GM20000 (cell line): ENCODE measurements around the gene DUOX1.

Experiments used
- DNase-seq: peaks from one replicate; pipeline ENCODE4 v3.0.0; 2012; ENCODE audit warnings: low spot score
- TF ChIP-seq, protein P1 (sequence below): IDR thresholded peaks from 2 replicates; pipeline ENCODE4 v1.5.1; 2012; ENCODE audit warnings: mild to moderate bottlenecking, control low read depth; ENCODE audit errors: extremely low read depth, missing control alignments

Gene DUOX1

DNA sequence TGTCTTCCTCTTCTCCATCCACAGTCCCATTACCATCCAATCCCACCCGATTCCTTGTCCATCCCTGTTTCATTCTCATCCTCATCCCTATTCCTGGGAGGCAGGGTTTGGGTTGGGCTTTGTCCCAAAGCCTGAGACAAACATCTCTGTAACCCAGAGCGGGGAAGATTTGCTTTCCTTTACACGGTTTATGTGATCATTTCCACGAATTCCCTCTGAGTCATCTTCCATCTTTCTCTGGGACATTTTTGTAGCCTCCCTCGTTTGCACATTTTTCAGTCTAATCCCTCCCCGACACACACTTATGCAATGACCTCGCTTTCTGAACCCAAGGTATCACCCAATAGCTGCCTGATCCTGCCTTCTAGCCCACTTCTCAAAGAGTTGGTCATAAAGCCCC is 38.6 kb upstream of the DUOX1 start:
- DNase-seq = no peak
- TF ChIP-seq, protein P1, sequence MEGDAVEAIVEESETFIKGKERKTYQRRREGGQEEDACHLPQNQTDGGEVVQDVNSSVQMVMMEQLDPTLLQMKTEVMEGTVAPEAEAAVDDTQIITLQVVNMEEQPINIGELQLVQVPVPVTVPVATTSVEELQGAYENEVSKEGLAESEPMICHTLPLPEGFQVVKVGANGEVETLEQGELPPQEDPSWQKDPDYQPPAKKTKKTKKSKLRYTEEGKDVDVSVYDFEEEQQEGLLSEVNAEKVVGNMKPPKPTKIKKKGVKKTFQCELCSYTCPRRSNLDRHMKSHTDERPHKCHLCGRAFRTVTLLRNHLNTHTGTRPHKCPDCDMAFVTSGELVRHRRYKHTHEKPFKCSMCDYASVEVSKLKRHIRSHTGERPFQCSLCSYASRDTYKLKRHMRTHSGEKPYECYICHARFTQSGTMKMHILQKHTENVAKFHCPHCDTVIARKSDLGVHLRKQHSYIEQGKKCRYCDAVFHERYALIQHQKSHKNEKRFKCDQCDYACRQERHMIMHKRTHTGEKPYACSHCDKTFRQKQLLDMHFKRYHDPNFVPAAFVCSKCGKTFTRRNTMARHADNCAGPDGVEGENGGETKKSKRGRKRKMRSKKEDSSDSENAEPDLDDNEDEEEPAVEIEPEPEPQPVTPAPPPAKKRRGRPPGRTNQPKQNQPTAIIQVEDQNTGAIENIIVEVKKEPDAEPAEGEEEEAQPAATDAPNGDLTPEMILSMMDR = no peak

DNA sequence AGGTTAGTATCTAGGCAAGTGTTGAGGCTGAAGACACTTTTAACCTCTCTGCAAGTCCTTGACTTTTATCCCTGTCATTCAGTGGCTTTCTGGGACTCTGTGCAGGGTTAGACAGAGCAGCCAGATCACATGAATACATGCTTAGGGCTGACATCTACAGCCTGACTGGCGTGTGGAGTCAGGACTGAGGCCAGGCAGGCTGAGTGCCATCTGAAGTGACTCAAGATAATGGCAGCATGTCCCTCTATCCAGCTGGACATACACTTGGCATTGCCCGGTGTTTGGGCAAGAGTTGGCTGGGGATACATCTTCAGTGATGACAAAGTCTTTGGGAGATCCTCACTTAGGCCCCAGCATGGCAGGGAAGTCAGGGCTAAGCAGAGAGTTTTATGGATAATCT is 38.2 kb upstream of the DUOX1 start:
- TF ChIP-seq, protein P1 = no peak
- DNase-seq = no peak

GRCh38 chr15:45093013-45093412 is 36.8 kb upstream of the DUOX1 start:
- TF ChIP-seq, protein P1 = no peak

DNA sequence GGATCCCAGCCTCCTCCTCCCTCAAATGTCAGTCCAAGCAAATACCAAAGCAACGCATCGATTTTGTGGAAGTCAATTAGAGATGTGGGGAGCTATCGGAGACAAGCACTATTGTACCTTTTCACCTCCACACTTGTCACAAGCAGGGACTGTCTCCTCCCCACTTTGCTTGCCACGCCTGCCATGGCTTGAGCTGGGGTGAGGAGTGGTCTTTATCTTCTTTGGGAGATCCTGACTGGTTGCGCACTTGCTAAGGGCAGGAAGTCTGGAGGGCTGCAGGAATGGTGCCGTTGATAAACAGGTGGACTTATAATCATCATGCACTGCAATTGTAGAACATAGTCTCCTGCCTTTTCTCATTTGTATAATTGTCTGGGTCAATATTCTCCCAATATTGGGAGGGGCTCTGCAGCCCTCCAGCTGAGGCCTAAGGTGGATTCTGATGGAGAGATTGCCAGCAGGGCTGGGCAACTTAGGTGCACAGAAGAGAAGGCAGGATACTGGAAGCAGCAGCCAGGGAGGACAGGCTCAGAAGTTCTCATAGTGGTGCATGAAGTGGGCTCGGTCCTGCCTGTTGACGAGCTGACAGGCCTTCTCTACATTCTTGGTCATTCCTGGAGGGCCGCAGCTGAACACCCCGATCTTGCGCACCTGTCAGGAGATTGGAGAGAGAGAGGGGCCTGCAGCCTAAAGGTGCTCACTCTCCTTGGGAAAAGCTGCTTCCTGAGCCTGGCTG is 36.0 kb upstream of the DUOX1 start:
- TF ChIP-seq, protein P1 = no peak
- no peak for DNase-seq

More at GRCh38 chr15:45093013-45093412, 36.8 kb upstream of the DUOX1 start:
- no peak for DNase-seq

GRCh38 chr15:45094358-45094730 is 35.5 kb upstream of the DUOX1 start:
- TF ChIP-seq, protein P1 = no peak
- DNase-seq = no peak

- DNase-seq = no peak
- TF ChIP-seq, protein P1 = no peak
Observed at GRCh38 chr15:45095661-45096060, 34.1 kb upstream of the DUOX1 start.

- TF ChIP-seq, protein P1 = no peak
- DNase-seq = no peak
Observed at GRCh38 chr15:45097466-45097865, 32.3 kb upstream of the DUOX1 start.
